Glomerular visceral epithelial cell (primary cell): Measurements from ENCODE around the gene CORIN.
"Not testable (repeated sequence)": the region's sequence is repeated elsewhere in the genome, so short reads cannot be mapped to it uniquely, and the experiment has no call there.

Source experiments
- DNase-seq: peaks from one replicate; pipeline ENCODE4 v3.0.0-alpha.2; 2016; ENCODE audit errors: extremely low spot score

CORIN gene

DNA sequence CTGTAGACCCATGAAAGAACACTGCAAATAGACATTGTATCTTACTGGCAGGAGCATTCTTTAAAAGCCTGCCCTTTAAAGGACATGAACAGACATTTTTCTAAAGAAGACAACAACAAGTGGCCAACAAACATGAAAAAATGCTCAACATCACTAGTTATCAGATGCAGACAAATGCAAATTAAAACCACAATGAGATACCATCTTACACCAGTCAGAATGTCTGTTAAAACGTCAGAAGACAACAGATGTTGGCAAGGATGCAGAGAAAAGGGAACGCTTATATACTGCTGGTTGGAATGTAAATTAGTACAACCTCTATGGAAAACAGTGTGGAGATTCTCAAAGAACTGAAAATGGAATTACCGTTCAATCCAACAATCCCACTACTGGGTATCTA lies 275.6 kb downstream of the CORIN start:
- no peak for DNase-seq

GRCh38 chr4:47561331-47561730 lies 276.5 kb downstream of the CORIN start:
- no peak for DNase-seq

- DNase-seq: no peak
Observed at GRCh38 chr4:47560682-47561081, 277.2 kb downstream of the CORIN start.

GRCh38 chr4:47557255-47557654 lies 280.6 kb downstream of the CORIN start:
- no peak for DNase-seq

- not testable (repeated sequence) for DNase-seq
Observed at GRCh38 chr4:47555920-47556319, 281.9 kb downstream of the CORIN start.

DNA sequence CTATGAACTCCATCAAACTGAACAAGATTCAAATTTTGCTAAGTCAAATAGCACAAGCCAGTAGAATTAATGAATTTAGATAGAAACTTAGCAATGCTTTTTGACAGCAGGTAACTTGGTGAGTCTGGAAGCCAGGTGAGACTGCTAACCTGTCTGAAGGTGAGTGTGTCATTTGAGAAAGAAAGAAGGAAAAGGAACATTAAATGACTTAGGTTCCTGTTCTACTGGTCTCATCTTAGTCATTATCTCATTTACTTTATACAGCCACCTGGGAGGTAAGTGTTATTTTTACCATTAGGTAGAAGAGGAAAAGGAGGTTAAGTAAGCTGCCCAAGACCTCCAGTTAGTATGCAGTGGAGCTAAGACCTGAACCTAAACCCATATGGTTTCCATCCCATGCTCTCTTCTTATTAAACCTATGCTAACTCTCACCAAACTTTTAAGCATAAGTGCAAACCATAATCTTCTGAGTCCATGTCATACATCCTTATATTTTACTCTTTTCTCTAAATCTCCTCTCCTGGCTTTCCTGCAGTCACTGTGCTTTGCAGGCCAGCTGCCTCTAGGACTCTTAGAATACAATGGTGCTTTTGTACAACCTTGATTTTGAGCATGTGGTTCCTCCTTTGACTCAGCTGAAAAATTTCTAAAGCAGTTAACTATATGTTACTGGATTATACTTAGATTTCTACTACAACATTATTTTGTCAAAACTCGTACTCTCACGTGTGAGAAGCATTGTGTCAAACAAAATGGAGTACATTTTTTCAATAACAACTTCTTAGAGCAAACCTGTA lies 284.3 kb downstream of the CORIN start:
- DNase-seq: no peak

GRCh38 chr4:47551682-47552081 lies 286.2 kb downstream of the CORIN start:
- no peak for DNase-seq

DNA sequence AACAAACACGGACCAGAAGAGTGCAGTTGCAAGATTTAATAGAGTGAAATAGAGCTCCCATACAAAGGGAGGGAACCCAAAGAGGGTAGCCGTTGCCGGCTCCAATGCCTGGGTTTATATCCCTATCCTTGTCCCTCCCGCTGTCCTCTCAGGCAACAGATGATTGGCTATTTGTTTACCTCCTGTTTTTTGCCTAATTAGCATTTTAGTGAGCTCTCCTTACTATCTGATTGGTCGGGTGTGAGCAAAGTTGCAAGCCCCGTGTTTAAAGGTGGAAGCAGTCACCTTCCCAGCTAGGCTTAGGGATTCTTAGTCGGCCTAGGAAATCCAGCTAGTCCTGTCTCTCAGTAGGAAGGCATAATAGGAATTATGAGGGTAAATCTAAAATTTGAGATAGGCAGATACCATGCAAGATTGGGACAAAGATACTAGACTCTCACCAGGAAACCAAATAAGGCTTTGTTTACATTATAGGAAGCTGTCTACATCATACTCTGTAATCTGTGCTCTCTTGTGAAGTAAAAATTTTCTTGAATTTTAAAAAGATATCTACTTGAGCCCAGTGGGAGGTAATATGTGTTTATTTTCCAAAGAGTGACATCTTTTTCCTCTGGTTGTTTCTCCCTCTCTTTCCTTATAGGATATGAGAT lies 286.8 kb downstream of the CORIN start:
- no peak for DNase-seq

- DNase-seq: not testable (repeated sequence)
Observed at GRCh38 chr4:47550357-47550756, 287.5 kb downstream of the CORIN start.
